Measurements from ENCODE around the gene MTERF4. TPM values are rescaled to one million over a fixed set of nuclear protein-coding genes. Genes with fewer than 3 reads are reported as not detected.
"Not testable (repeated sequence)": the region's sequence is repeated elsewhere in the genome, so short reads cannot be mapped to it uniquely, and the experiment has no call there.

The MTERF4 gene
- total RNA-seq, 2 donors from 2014 or later = 33.2 to 42.5 TPM

- Mint-ChIP-seq H3K27me3 (ENCODE audit: insufficient read depth) (no peaks in the 10 kb centered on the region), H3K36me3 (ENCODE audit: low read depth) (peaks cover 68% of the 10 kb centered on the region), H3K4me1 (peaks cover 34% of the 10 kb centered on the region), H3K4me3 (no peak overlapping the region), H3K9me3 (no peaks in the 10 kb centered on the region), H3K27ac (no peak overlapping the region)
- H3K36me3 ChIP-seq (ENCODE audit: control insufficient read depth, insufficient read depth, low read length) = peaks cover 78% of the 10 kb centered on the region
- DNase-seq = no peak
- no peak overlapping the region for H3K9ac ChIP-seq (ENCODE audit: extremely low read depth, low read length, poor library complexity, severe bottlenecking)
- H3K27ac ChIP-seq (ENCODE audit: low read depth, low read length) = no peak overlapping the region
- H3K4me1 ChIP-seq (ENCODE audit: control insufficient read depth, insufficient read depth, low read length) = peaks cover 3% of the 10 kb centered on the region
- WGBS, 2 experiments (ENCODE audit: insufficient coverage in 1 of 2, insufficient read length in 1 of 2) = 84 to 100% methylated on average over 3 to 6 of the region's 6 CpGs
- TF ChIP-seq, protein P1, sequence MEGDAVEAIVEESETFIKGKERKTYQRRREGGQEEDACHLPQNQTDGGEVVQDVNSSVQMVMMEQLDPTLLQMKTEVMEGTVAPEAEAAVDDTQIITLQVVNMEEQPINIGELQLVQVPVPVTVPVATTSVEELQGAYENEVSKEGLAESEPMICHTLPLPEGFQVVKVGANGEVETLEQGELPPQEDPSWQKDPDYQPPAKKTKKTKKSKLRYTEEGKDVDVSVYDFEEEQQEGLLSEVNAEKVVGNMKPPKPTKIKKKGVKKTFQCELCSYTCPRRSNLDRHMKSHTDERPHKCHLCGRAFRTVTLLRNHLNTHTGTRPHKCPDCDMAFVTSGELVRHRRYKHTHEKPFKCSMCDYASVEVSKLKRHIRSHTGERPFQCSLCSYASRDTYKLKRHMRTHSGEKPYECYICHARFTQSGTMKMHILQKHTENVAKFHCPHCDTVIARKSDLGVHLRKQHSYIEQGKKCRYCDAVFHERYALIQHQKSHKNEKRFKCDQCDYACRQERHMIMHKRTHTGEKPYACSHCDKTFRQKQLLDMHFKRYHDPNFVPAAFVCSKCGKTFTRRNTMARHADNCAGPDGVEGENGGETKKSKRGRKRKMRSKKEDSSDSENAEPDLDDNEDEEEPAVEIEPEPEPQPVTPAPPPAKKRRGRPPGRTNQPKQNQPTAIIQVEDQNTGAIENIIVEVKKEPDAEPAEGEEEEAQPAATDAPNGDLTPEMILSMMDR (conservative IDR thresholded peaks at IDR 0.05) = no peak
- no peaks in the 10 kb centered on the region for H3K27me3 ChIP-seq (ENCODE audit: control insufficient read depth, insufficient read depth, low read length, poor library complexity, severe bottlenecking)
- H3K4me3 ChIP-seq (ENCODE audit: low read length) = no peak overlapping the region
- H3K9me3 ChIP-seq (ENCODE audit: control insufficient read depth, low read length) = no peaks in the 10 kb centered on the region
Measured at GRCh38 chr2:241094924-241095420, 7.1 kb downstream of the MTERF4 start.

- 74 to 85% methylated on average over 3 to 7 of the region's 7 CpGs for whole genome bisulfite sequencing, 2 experiments (ENCODE audit: insufficient coverage in 1 of 2, insufficient read length in 1 of 2)
- H3K4me3 Mint-ChIP-seq = no peak overlapping the region
- H3K4me3 ChIP-seq (ENCODE audit: low read length) = no peak overlapping the region
- H3K27me3 ChIP-seq (ENCODE audit: control insufficient read depth, insufficient read depth, low read length, poor library complexity, severe bottlenecking) = no peaks in the 10 kb centered on the region
- H3K4me1 Mint-ChIP-seq = peaks cover 34% of the 10 kb centered on the region
- peaks cover 3% of the 10 kb centered on the region for H3K4me1 ChIP-seq (ENCODE audit: control insufficient read depth, insufficient read depth, low read length)
- TF ChIP-seq, protein P1 (conservative IDR thresholded peaks at IDR 0.05) = no peak
- peak overlapping the region; percentile 45 for H3K27ac Mint-ChIP-seq
- H3K9me3 Mint-ChIP-seq = no peaks in the 10 kb centered on the region
- no peak overlapping the region for H3K27ac ChIP-seq (ENCODE audit: low read depth, low read length)
- H3K36me3 Mint-ChIP-seq (ENCODE audit: low read depth) = peaks cover 67% of the 10 kb centered on the region
- H3K9ac ChIP-seq (ENCODE audit: extremely low read depth, low read length, poor library complexity, severe bottlenecking) = no peak overlapping the region
- no peaks in the 10 kb centered on the region for H3K27me3 Mint-ChIP-seq (ENCODE audit: insufficient read depth)
- no peak for DNase-seq
- H3K36me3 ChIP-seq (ENCODE audit: control insufficient read depth, insufficient read depth, low read length) = peaks cover 76% of the 10 kb centered on the region
- H3K9me3 ChIP-seq (ENCODE audit: control insufficient read depth, low read length) = no peaks in the 10 kb centered on the region
Measured at GRCh38 chr2:241094172-241094571, 7.9 kb downstream of the MTERF4 start.

GRCh38 chr2:241093133-241093781 lies 8.8 kb downstream of the MTERF4 start:
- H3K27me3 Mint-ChIP-seq (ENCODE audit: insufficient read depth); H3K4me3 ChIP-seq (ENCODE audit: low read length); H3K4me1 ChIP-seq (ENCODE audit: control insufficient read depth, insufficient read depth, low read length); H3K9me3 ChIP-seq (ENCODE audit: control insufficient read depth, low read length); H3K27ac ChIP-seq (ENCODE audit: low read depth, low read length); H3K27me3 ChIP-seq (ENCODE audit: control insufficient read depth, insufficient read depth, low read length, poor library complexity, severe bottlenecking); H3K9ac ChIP-seq (ENCODE audit: extremely low read depth, low read length, poor library complexity, severe bottlenecking); H3K9me3 Mint-ChIP-seq; H3K4me3 Mint-ChIP-seq: not testable (repeated sequence)
- Mint-ChIP-seq H3K36me3 (ENCODE audit: low read depth) (peaks cover 65% of the 10 kb centered on the region), H3K27ac (peak overlapping the region; percentile 55), H3K4me1 (peaks cover 29% of the 10 kb centered on the region)
- WGBS, 2 experiments (ENCODE audit: insufficient coverage in 1 of 2, insufficient read length in 1 of 2) = 88 to 94% methylated on average over 10 of the region's 10 CpGs
- peak; percentile 28 for DNase-seq
- H3K36me3 ChIP-seq (ENCODE audit: control insufficient read depth, insufficient read depth, low read length) = peaks cover 85% of the 10 kb centered on the region

Measured in endodermal cell (in vitro differentiated cells).